RWPE1 (cell line): Measurements from ENCODE around the gene RPL36.

Experiments
- CTCF ChIA-PET: fragments of 350-600 bp; sonication (Branson Sonifier 250); formaldehyde crosslinking; extraction: SDS; loops from one replicate; lab custom pipeline; 2021; lab: Yijun Ruan, JAX
- POLR2A ChIA-PET: fragments of 400-600 bp; formaldehyde crosslinking; extraction: SDS; loops from one replicate; lab custom pipeline; 2020; ENCODE audit warnings: antibody characterized with exemption; ENCODE audit not compliant: low non-redundant PET; lab: Yijun Ruan, JAX
- DNase-seq: peaks from one replicate; pipeline ENCODE4 v3.0.0; 2012; ENCODE audit warnings: low spot score
- H3K27ac ChIP-seq: fragments of 450-650 bp; 2 replicates; pipeline ENCODE4 v1.5.1; 2017
- TF ChIP-seq, protein P1 (sequence below): fragments of 450-650 bp; conservative IDR thresholded peaks from 2 replicates; pipeline ENCODE4 v1.5.1; 2017; ENCODE audit warnings: low read depth, mild to moderate bottlenecking

Gene RPL36

GRCh38 chr19:5676772-5677105, 13.4 kb upstream of the RPL36 start:
- POLR2A ChIA-PET = no interaction called here
- CTCF ChIA-PET = interaction anchor here (0.6 kb wide), 1 partner anchor 1151 kb away, joined by 3 read pairs; no protein-coding TSS in a partner anchor

DNA sequence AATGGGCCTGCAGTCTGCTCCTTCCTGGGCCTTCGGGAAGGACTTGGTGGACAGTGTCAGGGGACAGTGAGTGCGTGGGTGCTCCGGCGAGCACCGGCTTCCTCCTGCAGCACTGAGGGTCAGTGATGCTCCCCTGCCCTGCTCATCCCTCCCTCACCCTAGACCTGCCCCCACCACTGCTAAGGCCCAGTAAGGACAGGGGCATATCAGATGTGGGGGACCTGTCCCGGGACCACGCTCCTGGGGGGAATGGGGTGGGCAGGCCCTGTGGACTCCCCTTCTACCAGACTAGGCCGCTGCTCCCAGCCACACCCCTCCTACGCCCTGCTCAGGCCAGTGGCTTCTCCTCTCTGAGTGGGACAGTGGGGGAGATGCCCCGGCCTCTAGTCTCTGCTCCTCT, 13.0 kb upstream of the RPL36 start:
- DNase-seq = no peak
- CTCF ChIA-PET = interaction anchor here (0.6 kb wide), 1 partner anchor 1152 kb away, joined by 3 read pairs; no protein-coding TSS in a partner anchor
- peak overlapping the region; percentile 2; the same call in 1 of the 2 replicates for H3K27ac ChIP-seq
- TF ChIP-seq, protein P1, sequence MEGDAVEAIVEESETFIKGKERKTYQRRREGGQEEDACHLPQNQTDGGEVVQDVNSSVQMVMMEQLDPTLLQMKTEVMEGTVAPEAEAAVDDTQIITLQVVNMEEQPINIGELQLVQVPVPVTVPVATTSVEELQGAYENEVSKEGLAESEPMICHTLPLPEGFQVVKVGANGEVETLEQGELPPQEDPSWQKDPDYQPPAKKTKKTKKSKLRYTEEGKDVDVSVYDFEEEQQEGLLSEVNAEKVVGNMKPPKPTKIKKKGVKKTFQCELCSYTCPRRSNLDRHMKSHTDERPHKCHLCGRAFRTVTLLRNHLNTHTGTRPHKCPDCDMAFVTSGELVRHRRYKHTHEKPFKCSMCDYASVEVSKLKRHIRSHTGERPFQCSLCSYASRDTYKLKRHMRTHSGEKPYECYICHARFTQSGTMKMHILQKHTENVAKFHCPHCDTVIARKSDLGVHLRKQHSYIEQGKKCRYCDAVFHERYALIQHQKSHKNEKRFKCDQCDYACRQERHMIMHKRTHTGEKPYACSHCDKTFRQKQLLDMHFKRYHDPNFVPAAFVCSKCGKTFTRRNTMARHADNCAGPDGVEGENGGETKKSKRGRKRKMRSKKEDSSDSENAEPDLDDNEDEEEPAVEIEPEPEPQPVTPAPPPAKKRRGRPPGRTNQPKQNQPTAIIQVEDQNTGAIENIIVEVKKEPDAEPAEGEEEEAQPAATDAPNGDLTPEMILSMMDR = no peak
- POLR2A ChIA-PET = no interaction called here

More at GRCh38 chr19:5676772-5677105, 13.4 kb upstream of the RPL36 start:
- no peak for DNase-seq
- H3K27ac ChIP-seq = 0 out of 2 replicates have a peak overlapping the region, but pooled peaks have one; percentile 2
- TF ChIP-seq, protein P1 = no peak

DNA sequence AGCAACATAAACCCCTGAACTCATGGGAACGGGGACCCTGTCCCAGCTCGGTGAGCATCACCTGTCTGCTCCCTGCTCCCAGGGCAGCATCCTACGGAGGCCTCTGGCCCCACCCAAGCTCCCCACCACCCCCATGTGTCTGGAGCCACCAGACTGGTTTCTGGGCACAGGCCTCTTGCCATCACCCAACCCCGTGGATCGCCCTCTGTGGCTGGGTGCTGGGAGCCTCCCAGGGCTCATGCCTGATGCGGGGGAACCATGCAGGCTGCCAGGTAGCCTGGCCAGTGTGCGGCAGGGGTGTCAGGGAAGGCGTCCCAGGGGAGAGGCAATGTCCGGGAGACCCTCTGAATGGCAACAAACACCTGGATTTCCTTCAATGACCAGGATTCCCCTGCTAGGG, 12.5 kb upstream of the RPL36 start:
- DNase-seq = no peak
- H3K27ac ChIP-seq = peak overlapping the region; percentile 2; the same call in 1 of the 2 replicates
- TF ChIP-seq, protein P1 = no peak
- CTCF ChIA-PET = interaction anchor here (0.6 kb wide), 1 partner anchor 96 kb away, joined by 7 read pairs; no protein-coding TSS in a partner anchor
- POLR2A ChIA-PET = no interaction called here

GRCh38 chr19:5678071-5678718, 11.9 kb upstream of the RPL36 start:
- peak overlapping the region; percentile 2; the same call in 1 of the 2 replicates for H3K27ac ChIP-seq
- ChIA-PET POLR2A (no interaction called here), CTCF (interaction anchor here (0.6 kb wide), 1 partner anchor 96 kb away, joined by 7 read pairs; no protein-coding TSS in a partner anchor)
- TF ChIP-seq, protein P1 = no peak
- no peak for DNase-seq

DNA sequence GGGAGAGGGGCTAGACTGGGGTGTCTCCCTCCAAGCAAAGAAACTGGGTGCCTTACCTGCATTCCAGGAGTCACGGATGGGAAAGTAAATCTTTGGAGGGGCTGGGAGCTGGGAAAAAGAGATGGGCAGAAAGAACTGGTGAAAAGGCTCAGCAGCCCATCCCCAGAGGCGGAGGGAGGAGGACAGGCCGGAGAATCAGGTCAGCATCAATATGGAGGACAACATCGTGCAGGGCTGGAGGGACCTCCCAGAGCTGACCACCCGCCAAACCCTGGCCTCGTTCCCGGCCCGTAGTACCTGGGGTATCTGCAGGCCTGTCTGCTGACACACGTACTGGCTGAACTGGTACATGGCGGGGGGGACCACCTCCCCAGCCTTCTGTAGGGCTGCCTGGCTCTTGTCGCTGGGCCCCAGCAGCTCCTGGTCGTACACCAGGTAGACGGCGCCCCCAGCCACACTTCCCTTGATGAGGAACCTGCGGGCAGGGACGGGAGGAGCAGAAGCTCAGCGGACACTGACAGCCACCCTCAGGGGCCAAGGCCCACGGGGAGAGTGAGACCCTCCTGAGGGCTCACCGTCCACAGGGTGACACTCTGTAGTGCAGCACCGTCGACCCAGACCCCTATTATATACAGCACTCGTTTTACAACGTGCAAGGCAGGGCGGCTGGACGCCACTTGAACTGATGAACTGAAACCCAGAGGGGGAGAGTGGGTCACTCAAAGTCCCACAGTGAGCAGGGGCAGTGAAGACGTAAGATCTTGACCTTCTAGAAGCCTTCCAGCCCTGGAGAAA, 10.6 kb upstream of the RPL36 start:
- CTCF ChIA-PET = interaction anchor here (0.6 to 1.1 kb wide), 3 partner anchors 9 to 932 kb away, joined by 3 to 5 read pairs (median 3); no protein-coding TSS in a partner anchor
- H3K27ac ChIP-seq = peak overlapping the region; percentile 91
- TF ChIP-seq, protein P1 = no peak
- no peak for DNase-seq
- POLR2A ChIA-PET = interaction anchor here (0.6 kb wide), 1 partner anchor 12 kb away, joined by 3 read pairs; no protein-coding TSS in a partner anchor

- POLR2A ChIA-PET = interaction anchor here (0.6 kb wide), 1 partner anchor 11 kb away, joined by 3 read pairs; no protein-coding TSS in a partner anchor
- TF ChIP-seq, protein P1 = no peak
- no peak for DNase-seq
- CTCF ChIA-PET = interaction anchor here (0.6 to 1.1 kb wide), 2 partner anchors 14 to 931 kb away, joined by 3 to 5 read pairs; no protein-coding TSS in a partner anchor
- peak overlapping the region; percentile 91 for H3K27ac ChIP-seq
These were observed 10.0 kb upstream of the RPL36 start for GRCh38 chr19:5680084-5680436.
